Nephron progenitor cell (in vitro differentiated cells): ENCODE data around the gene SMIM8.
"Not testable (repeated sequence)": the region's sequence is repeated elsewhere in the genome, so short reads cannot be mapped to it uniquely, and the experiment has no call there.

Source experiments
- DNase-seq: peaks from one replicate; pipeline ENCODE4 v3.0.0; 2021
- H3K27ac Mint-ChIP-seq: 2 replicates; pipeline ENCODE4 v1.8.0; 2021; ENCODE audit warnings: mild to moderate bottlenecking, moderate library complexity, mixed read lengths
- H3K27me3 Mint-ChIP-seq: 2 replicates; pipeline ENCODE4 v1.8.0; 2021; ENCODE audit warnings: mild to moderate bottlenecking, low read depth, mixed read lengths; ENCODE audit not compliant: poor library complexity
- H3K36me3 Mint-ChIP-seq: 2 replicates; pipeline ENCODE4 v1.8.0; 2021; ENCODE audit warnings: low read depth, mixed read lengths
- H3K4me1 Mint-ChIP-seq: 2 replicates; pipeline ENCODE4 v1.8.0; 2021; ENCODE audit warnings: mixed read lengths
- H3K4me3 Mint-ChIP-seq: 2 replicates; pipeline ENCODE4 v1.8.0; 2021; ENCODE audit warnings: mild to moderate bottlenecking, moderate library complexity, mixed read lengths
- H3K9me3 Mint-ChIP-seq: 2 replicates; pipeline ENCODE4 v1.8.0; 2021; ENCODE audit warnings: mild to moderate bottlenecking, moderate library complexity, mixed read lengths
- TF ChIP-seq, protein P1 (sequence below): fragments of 200-600 bp; sonication (generic); IDR thresholded peaks from 2 replicates; pipeline ENCODE4 v1.5.0; 2021; ENCODE audit warnings: antibody characterized with exemption

SMIM8 gene

DNA sequence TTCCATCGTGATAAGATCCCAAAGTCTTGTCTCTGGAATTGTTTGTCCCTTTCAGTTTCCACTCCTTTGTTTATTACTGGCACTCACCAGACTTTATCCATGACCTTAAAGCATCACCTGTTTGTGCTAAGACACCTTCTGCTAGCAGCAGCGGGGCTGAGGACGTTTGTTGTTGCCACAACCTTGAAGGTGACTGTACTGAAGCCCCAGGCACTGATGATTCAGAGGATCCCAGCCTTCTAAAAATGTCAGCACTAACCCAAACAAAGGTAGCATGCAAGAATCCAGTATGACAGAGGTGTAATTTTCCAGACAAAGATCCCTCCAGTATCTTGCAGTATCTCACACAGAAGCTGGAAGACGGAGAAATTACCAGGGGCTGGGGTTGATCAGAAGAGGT, 28.9 kb upstream of the SMIM8 start:
- H3K27ac Mint-ChIP-seq = no peak overlapping the region
- no peaks in the 10 kb centered on the region for H3K9me3 Mint-ChIP-seq
- TF ChIP-seq, protein P1, sequence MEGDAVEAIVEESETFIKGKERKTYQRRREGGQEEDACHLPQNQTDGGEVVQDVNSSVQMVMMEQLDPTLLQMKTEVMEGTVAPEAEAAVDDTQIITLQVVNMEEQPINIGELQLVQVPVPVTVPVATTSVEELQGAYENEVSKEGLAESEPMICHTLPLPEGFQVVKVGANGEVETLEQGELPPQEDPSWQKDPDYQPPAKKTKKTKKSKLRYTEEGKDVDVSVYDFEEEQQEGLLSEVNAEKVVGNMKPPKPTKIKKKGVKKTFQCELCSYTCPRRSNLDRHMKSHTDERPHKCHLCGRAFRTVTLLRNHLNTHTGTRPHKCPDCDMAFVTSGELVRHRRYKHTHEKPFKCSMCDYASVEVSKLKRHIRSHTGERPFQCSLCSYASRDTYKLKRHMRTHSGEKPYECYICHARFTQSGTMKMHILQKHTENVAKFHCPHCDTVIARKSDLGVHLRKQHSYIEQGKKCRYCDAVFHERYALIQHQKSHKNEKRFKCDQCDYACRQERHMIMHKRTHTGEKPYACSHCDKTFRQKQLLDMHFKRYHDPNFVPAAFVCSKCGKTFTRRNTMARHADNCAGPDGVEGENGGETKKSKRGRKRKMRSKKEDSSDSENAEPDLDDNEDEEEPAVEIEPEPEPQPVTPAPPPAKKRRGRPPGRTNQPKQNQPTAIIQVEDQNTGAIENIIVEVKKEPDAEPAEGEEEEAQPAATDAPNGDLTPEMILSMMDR = no peak
- H3K4me3 Mint-ChIP-seq = no peak overlapping the region
- DNase-seq = no peak
- H3K4me1 Mint-ChIP-seq = no peaks in the 10 kb centered on the region
- H3K36me3 Mint-ChIP-seq = no peaks in the 10 kb centered on the region
- H3K27me3 Mint-ChIP-seq = peaks cover 25% of the 10 kb centered on the region

DNA sequence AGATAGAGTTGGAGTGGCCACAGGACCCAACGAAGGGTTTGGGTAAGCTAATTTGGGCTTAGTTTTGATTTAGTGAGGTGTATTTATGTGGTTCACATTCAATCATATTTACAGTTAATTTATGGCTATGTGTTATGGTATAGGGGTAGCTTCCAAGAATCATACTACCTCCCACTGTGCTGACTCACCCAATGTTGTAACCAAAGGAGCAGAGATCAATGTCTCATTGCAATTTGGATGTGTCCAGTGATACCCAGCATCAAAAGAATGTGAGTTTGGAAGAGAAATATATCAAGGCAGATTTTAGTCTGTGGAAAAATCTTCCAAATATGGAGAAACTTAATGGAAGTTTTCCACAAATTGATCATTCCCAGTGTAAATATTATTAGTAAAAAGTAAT, 25.3 kb upstream of the SMIM8 start:
- Mint-ChIP-seq H3K27me3 (peaks cover 28% of the 10 kb centered on the region), H3K4me1 (no peaks in the 10 kb centered on the region), H3K36me3 (no peaks in the 10 kb centered on the region), H3K27ac (no peak overlapping the region), H3K9me3 (peaks cover 20% of the 10 kb centered on the region), H3K4me3 (no peak overlapping the region)
- no peak for DNase-seq
- TF ChIP-seq, protein P1 = no peak

DNA sequence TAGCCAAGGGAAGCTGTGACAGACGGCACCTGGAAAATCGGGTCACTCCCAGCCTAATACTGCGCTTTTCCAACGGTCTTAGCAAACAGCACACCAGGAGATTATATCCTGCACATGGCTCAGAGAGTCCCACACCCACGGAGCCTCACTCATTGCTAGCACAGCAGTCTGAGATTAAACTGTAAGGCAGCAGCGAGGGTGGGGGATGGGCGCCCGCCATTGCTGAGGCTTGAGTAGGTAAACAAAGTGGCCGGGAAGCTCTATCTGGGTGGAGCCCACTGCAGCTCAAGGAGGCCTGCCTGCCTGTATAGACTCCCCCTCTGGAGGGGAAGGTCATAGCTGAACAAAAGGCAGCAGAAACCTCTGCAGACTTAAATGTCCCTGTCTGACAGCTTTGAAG, 21.1 kb upstream of the SMIM8 start:
- Mint-ChIP-seq H3K9me3 (peaks cover 42% of the 10 kb centered on the region), H3K27me3 (peaks cover 18% of the 10 kb centered on the region)
- not testable (repeated sequence) for H3K4me1 Mint-ChIP-seq, DNase-seq, H3K4me3 Mint-ChIP-seq, H3K27ac Mint-ChIP-seq, H3K36me3 Mint-ChIP-seq

DNA sequence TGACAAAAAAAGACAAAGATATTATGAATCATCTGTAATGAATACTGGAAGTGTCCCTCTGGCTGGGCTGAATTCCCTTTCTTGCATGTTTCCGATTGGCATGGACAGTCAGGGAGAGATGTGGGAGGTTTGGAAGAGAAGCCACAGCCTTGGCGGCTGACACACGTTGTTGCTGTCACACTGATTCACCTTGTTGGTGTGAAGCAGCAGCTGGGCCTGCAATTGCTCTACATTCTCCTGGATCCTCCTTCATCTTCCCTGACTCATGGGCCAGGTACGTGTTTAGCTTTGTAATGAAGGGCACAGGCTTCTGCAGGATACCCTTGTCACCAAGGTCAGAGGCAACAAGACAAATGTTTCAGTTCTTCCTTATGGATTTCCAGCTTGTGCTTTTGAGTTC, 13.4 kb upstream of the SMIM8 start:
- H3K27ac Mint-ChIP-seq = no peak overlapping the region
- TF ChIP-seq, protein P1 = no peak
- H3K27me3 Mint-ChIP-seq = peaks cover 20% of the 10 kb centered on the region

DNA sequence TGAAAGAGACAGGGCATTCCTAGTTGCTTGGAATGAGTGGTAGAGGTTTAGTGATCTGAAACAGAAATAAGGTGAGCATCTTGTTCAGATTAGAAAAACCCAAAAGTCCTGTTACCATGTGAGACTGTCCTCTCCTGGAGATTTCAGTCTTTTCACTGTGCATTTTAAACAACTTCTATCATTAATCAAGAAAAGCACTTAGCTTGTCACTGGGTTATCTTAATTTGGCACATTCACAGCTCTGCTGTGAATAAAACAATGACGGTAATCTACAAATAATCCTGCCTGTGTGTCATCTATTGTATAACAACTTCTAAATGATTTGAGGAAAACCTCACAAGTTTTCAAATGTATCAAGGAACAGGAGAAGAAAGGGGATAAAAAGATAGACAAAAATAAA, 9.5 kb upstream of the SMIM8 start:
- no peaks in the 10 kb centered on the region for H3K36me3 Mint-ChIP-seq
- TF ChIP-seq, protein P1 = no peak

More for the DNA sequence above, 13.4 kb upstream of the SMIM8 start:
- H3K36me3 Mint-ChIP-seq = no peaks in the 10 kb centered on the region
- peaks cover 14% of the 10 kb centered on the region for H3K9me3 Mint-ChIP-seq
- no peak for DNase-seq
- H3K4me3 Mint-ChIP-seq = no peak overlapping the region
- H3K4me1 Mint-ChIP-seq = no peaks in the 10 kb centered on the region

DNA sequence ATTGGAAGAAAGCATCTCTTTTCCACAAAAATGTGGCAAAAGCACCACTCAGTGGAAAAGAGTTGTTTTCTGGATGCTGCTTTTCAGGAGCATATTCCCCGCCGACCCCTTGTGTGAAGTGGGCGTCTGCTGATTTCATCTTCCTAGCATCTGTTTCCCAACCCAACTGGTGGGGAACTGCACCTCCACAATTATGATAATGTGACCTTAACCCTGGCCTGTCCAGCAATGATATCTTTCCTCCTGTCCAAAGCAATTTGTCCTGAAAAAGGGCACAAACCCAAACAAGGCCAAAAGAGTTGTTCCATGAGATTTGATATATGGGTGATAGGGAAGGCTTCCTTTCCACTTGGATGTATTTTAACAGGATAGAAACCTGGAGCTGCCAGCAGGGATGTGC, 7.3 kb upstream of the SMIM8 start:
- no peaks in the 10 kb centered on the region for H3K9me3 Mint-ChIP-seq
- DNase-seq = no peak
- TF ChIP-seq, protein P1 = no peak
- H3K36me3 Mint-ChIP-seq = no peaks in the 10 kb centered on the region
- H3K4me1 Mint-ChIP-seq = no peaks in the 10 kb centered on the region
- H3K27me3 Mint-ChIP-seq = peaks cover 31% of the 10 kb centered on the region
- no peak overlapping the region for H3K4me3 Mint-ChIP-seq
- no peak overlapping the region for H3K27ac Mint-ChIP-seq

More for the DNA sequence above, 9.5 kb upstream of the SMIM8 start:
- no peak for DNase-seq
- Mint-ChIP-seq H3K27me3 (peaks cover 33% of the 10 kb centered on the region), H3K4me1 (no peaks in the 10 kb centered on the region), H3K9me3 (no peaks in the 10 kb centered on the region), H3K4me3 (no peak overlapping the region), H3K27ac (no peak overlapping the region)
